Activated CD4-positive, alpha-beta T cell treated with anti-CD3 and anti-CD28 coated beads for 36 hours (primary cell): Measurements from ENCODE around the gene C6orf58. TPM values are rescaled to one million over a fixed set of nuclear protein-coding genes. Genes with fewer than 3 reads are reported as not detected.
A peak's percentile ranks its signal among the peaks of the same experiment; 100 is the strongest.

ENCODE experiments used
- ATAC-seq: fragments of 200-7000 bp; cut with Tn5 transposase; one replicate; pipeline ENCODE4 v1.10.0; 2021; ENCODE audit warnings: mild to moderate bottlenecking, moderate library complexity
- CTCF ChIA-PET: fragments of 350-600 bp; sonication (Branson Sonifier 250); formaldehyde crosslinking; loops from one replicate; lab custom pipeline; 2021; ENCODE audit warnings: antibody characterized with exemption; lab: Charles Lee
- POLR2A ChIA-PET: fragments of 350-600 bp; sonication (Branson Sonifier 250); formaldehyde crosslinking; loops from one replicate; lab custom pipeline; 2021; ENCODE audit warnings: antibody characterized with exemption, inconsistent platforms; lab: Charles Lee
- DNase-seq: peaks from one replicate; pipeline ENCODE4 v3.0.0-alpha.2; 2020
- H3K27ac Mint-ChIP-seq: one replicate; pipeline ENCODE4 v1.8.0; 2021; ENCODE audit warnings: mixed read lengths
- H3K27me3 Mint-ChIP-seq: one replicate; pipeline ENCODE4 v1.8.0; 2021; ENCODE audit warnings: mixed read lengths
- H3K36me3 Mint-ChIP-seq: one replicate; pipeline ENCODE4 v1.8.0; 2021; ENCODE audit warnings: low read depth, mixed read lengths
- H3K4me1 Mint-ChIP-seq: one replicate; pipeline ENCODE4 v1.8.0; 2021; ENCODE audit warnings: mixed read lengths
- H3K4me3 Mint-ChIP-seq: one replicate; pipeline ENCODE4 v1.8.0; 2021; ENCODE audit warnings: mild to moderate bottlenecking, moderate library complexity, mixed read lengths
- H3K9me3 Mint-ChIP-seq: one replicate; pipeline ENCODE4 v1.8.0; 2021; ENCODE audit warnings: low read depth, mixed read lengths
- intact Hi-C, 2 experiments: fragments of 100-400 bp; cut with DNase I in 1 of 2; cut with micrococcal nuclease in 1 of 2; formaldehyde crosslinking; loops; one replicate each; pipeline versions ENCODE4 v1.14.2 to v1.15.1; 2022 to 2024; cut with DNase I, micrococcal nuclease
- total RNA-seq, 2 experiments: library from RNA; stranded (reverse); gene quantifications; one replicate each; pipeline ENCODE4 v1.2.3, GENCODE V29; 2021

The C6orf58 gene
- not detected for total RNA-seq

DNA sequence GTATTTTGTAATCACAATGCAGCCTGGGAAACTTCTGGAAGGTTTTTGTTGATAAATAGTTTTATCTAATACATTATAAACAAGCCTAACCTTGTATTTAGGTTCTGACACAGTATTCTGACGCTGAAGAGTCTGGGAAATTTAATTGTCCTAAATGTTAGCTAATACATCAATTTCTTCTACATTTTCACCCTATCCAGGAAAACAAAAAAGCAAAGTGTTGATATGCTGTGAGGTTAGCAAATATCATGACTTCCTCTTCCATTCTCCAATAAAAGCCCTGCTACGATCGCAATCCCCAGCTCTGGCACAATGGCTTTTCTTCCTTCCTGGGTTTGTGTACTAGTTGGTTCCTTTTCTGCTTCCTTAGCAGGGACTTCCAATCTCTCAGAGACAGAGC is at the start of gene C6orf58:
Gene C6orf58, plus strand, starts transcription at position 301 of the 400 bp plus-strand sequence. Its CDS starts 12 bp downstream, at position 313.
- Mint-ChIP-seq H3K4me1 (no peaks in the 10 kb centered on the region), H3K27me3 (peaks cover 15% of the 10 kb centered on the region), H3K36me3 (no peaks in the 10 kb centered on the region), H3K9me3 (no peaks in the 10 kb centered on the region), H3K27ac (no peak within 1 kb of the TSS), H3K4me3 (no peak within 1 kb of the TSS)
- no peak for DNase-seq
- ATAC-seq = no peak
- POLR2A ChIA-PET = no interaction called here
- CTCF ChIA-PET = no interaction called here
- intact Hi-C loops = loop anchor here in 1 of 2 experiments (10.0 kb wide), 1 partner anchor 1078 kb away; no protein-coding TSS in a partner anchor

DNA sequence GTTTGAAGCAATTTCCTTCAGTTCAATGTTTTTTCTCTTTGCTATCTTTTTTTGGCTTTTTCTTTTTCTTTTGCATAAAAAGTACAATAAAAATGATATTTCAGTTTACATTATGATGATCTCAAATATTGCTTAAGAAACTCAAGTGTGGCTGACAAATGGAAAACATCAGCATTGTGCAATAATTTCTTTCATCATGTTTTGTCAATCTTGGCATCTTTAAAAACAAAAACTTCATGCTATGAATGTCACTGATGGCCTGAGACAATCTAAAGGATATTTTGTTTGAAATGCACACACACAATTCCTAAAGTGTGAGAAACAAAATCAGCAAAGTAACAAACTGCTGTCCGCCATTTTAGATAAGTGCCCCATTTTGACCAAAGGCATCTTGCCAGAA is 44.0 kb upstream of the C6orf58 start:
- POLR2A ChIA-PET = no interaction called here
- no peak for DNase-seq
- Mint-ChIP-seq H3K27me3 (peaks cover 23% of the 10 kb centered on the region), H3K4me1 (no peaks in the 10 kb centered on the region), H3K27ac (no peak overlapping the region), H3K36me3 (no peaks in the 10 kb centered on the region), H3K4me3 (no peak overlapping the region), H3K9me3 (no peaks in the 10 kb centered on the region)
- ATAC-seq = no peak
- CTCF ChIA-PET = interaction anchor here (1.3 kb wide), 1 partner anchor 67 kb away, joined by 3 read pairs; no protein-coding TSS in a partner anchor
- intact Hi-C loops = no loop called here

DNA sequence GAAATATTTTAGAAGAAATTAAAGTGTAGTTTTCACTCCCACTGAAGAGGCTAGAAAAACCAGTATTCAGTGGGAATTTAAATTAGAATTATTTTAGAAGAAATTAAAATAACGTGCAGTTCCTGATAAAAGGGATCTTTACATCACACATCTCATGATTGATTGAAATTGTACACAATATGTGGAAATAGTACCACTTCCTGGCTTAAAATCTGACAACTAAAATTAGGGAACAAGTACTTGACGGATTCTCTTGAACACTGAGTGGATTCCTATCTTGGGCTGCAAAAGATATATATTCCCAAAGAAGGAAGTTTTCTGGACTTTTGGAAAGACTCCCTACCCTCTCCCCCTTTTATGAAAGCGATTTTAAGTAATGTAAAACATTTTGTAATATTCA is 43.2 kb upstream of the C6orf58 start:
- no peak for ATAC-seq
- CTCF ChIA-PET = interaction anchor here (1.0 to 1.2 kb wide), 2 partner anchors 17 to 69 kb away, joined by 3 to 4 read pairs; no protein-coding TSS in a partner anchor

DNA sequence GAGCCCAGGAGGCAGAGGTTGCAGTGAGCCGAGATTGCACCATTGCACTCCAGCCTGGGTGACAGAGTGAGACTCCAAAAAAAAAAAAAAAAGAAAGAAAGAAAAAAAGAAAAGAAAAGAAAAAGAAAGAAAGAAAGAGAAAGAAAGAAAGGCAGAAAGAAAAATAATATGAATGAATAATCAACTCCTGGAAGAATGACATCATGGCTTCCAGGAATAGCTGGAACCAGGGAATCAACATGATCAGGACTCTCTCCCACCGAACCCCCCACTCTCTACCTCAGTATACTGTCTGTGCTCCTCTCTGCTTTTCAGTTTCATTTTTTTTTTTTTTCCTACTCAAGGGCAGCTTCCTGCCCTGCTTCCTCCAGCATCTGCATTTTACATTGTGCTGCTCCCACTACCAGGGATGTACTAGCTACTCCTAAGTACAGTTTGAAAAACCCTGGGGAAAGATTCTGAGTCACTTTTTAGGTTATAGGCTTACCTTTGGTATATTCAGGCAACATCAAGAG is 38.2 kb upstream of the C6orf58 start:
- no peak overlapping the region for H3K4me3 Mint-ChIP-seq
- DNase-seq = no peak
- peak; percentile 33 for ATAC-seq
- POLR2A ChIA-PET = interaction anchor here (1.0 kb wide), 1 partner anchor 22 kb away, joined by 3 read pairs; no protein-coding TSS in a partner anchor
- CTCF ChIA-PET = interaction anchor here (0.7 to 3.7 kb wide), 26 partner anchors 10 to 536 kb away, joined by 3 to 40 read pairs (median 4); partner anchors contain the start of gene KIAA0408
- H3K9me3 Mint-ChIP-seq = no peaks in the 10 kb centered on the region
- no peaks in the 10 kb centered on the region for H3K36me3 Mint-ChIP-seq
- intact Hi-C loops = loop anchor here (1.0 kb wide), 3 partner anchors 74 to 352 kb away; no protein-coding TSS in a partner anchor
- H3K4me1 Mint-ChIP-seq = peaks cover 2% of the 10 kb centered on the region
- H3K27me3 Mint-ChIP-seq = peaks cover 16% of the 10 kb centered on the region
- H3K27ac Mint-ChIP-seq = no peak overlapping the region

More for the DNA sequence above, 43.2 kb upstream of the C6orf58 start:
- H3K4me1 Mint-ChIP-seq = no peaks in the 10 kb centered on the region
- H3K36me3 Mint-ChIP-seq = no peaks in the 10 kb centered on the region
- no peak overlapping the region for H3K4me3 Mint-ChIP-seq
- intact Hi-C loops = no loop called here
- peaks cover 21% of the 10 kb centered on the region for H3K27me3 Mint-ChIP-seq
- POLR2A ChIA-PET = no interaction called here
- no peak for DNase-seq
- H3K9me3 Mint-ChIP-seq = no peaks in the 10 kb centered on the region
- no peak overlapping the region for H3K27ac Mint-ChIP-seq

DNA sequence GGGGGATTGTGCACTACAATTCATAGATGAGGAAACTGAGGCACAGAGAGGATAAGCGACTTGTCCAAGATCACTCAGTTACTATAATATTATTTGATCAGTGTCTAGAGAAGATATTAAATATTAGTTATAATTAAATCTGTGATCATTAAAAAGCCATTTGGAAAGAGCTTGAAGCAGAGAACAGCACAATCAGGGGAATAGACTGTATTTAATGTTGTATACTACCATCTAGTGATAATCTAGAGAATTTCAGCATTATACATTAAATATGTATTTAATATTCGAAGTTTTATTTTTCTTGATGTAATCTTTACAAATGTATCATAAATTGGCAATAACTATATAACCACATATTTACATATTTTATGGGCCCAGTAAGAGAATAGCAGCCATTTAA is 37.7 kb upstream of the C6orf58 start:
- no peaks in the 10 kb centered on the region for H3K36me3 Mint-ChIP-seq
- intact Hi-C loops = loop anchor here (1.0 kb wide), 3 partner anchors 74 to 352 kb away; no protein-coding TSS in a partner anchor
- peak; percentile 57 for ATAC-seq
- DNase-seq = no peak
- H3K27me3 Mint-ChIP-seq = peaks cover 15% of the 10 kb centered on the region
- H3K4me1 Mint-ChIP-seq = peaks cover 2% of the 10 kb centered on the region
- ChIA-PET POLR2A (interaction anchor here (1.0 kb wide), 1 partner anchor 23 kb away, joined by 3 read pairs; no protein-coding TSS in a partner anchor), CTCF (interaction anchor here (0.6 to 3.7 kb wide), 23 partner anchors 9 to 535 kb away, joined by 3 to 40 read pairs (median 4); partner anchors contain the start of gene KIAA0408)
- H3K4me3 Mint-ChIP-seq = no peak overlapping the region
- no peaks in the 10 kb centered on the region for H3K9me3 Mint-ChIP-seq
- H3K27ac Mint-ChIP-seq = no peak overlapping the region

DNA sequence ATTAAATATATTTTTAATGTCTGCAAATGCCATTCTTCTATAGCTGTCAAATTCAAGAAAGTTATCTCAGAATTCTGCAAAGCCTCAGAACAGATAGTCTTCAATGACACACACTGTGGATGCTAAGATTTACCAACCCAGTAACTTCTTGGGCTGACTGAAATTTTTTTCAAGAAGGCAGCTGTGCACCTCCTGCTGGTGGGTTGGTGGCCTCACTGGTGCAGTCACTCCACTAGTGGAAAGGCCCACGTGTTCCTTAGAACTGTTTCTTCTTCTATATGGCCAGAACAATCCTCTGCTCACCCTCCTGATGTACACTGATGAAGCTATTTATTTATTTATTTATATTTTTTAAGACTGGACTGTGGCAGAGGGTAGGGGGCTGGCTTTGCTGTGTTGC is 29.8 kb upstream of the C6orf58 start:
- no peaks in the 10 kb centered on the region for H3K4me1 Mint-ChIP-seq
- H3K36me3 Mint-ChIP-seq = no peaks in the 10 kb centered on the region
- ATAC-seq = peak; percentile 49
- intact Hi-C loops = loop anchor here in 1 of 2 experiments (5.0 kb wide), 1 partner anchor 360 kb away; no protein-coding TSS in a partner anchor
- ChIA-PET CTCF (interaction anchor here (0.7 to 2.4 kb wide), 4 partner anchors 8 to 781 kb away, joined by 3 to 18 read pairs (median 4); no protein-coding TSS in a partner anchor), POLR2A (no interaction called here)
- no peak overlapping the region for H3K4me3 Mint-ChIP-seq
- no peak overlapping the region for H3K27ac Mint-ChIP-seq
- H3K27me3 Mint-ChIP-seq = peaks cover 19% of the 10 kb centered on the region
- peak; percentile 54 for DNase-seq
- H3K9me3 Mint-ChIP-seq = no peaks in the 10 kb centered on the region

DNA sequence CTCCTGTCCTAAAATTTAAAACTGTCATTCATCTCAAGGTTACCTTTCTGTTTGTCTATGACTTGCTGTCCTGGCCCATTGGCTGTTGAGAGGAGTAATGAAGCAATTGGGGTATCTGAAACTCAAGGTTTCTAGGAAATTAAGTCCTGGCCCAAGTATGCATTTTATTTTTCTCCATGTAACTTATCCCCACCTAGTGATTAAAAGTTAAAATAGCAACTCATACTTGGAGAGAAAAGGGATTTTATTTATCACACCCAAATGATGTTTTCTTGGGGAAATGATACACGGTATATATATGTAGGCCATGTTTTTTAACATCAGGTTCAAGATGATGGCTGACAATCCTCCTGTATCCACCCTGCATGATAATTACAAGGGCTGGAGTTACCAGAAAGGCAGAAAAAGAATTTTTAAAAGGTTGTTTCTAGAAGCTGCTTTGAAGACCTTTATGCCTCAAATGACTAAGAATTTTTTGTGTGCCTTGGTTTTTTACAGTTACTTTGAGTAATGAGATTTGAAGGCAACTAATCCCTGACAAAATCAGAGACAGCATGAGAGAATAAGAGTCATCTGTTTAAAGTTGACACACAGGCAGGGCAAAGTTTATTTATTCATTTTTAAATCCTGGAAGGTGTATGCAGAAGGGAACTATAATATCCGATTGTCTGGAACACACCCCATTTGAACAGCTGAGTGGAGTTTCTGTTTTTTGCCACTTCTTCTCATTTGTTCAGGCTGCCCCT is 28.9 kb upstream of the C6orf58 start:
- intact Hi-C loops = loop anchor here in 1 of 2 experiments (5.0 kb wide), 1 partner anchor 361 kb away; no protein-coding TSS in a partner anchor
- Mint-ChIP-seq H3K27ac (no peak overlapping the region), H3K27me3 (peaks cover 21% of the 10 kb centered on the region), H3K9me3 (no peaks in the 10 kb centered on the region), H3K4me3 (no peak overlapping the region), H3K36me3 (no peaks in the 10 kb centered on the region), H3K4me1 (no peaks in the 10 kb centered on the region)
- DNase-seq (no peak), ATAC-seq (no peak)
- ChIA-PET CTCF (interaction anchor here (0.5 to 2.4 kb wide), 5 partner anchors 9 to 780 kb away, joined by 3 to 18 read pairs (median 4); no protein-coding TSS in a partner anchor), POLR2A (no interaction called here)

DNA sequence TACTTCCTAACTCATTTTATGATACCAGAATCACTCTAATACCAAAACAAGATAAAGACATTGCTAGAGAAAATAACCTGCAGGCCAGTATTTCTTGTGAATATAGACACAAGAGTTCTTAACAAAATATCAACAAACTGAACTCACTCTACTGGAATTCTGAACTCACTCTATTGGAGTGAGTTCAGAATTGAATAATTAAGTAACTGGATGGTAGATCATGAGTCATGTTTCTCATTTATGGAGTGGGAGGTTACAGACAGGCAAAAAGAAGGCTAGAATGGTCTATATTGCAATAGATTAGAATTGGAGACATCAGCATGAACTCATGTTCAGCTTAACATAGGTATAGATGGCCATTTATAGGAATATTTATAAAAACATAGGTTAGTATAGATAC is 26.6 kb upstream of the C6orf58 start:
- Mint-ChIP-seq H3K9me3 (no peaks in the 10 kb centered on the region), H3K4me1 (no peaks in the 10 kb centered on the region), H3K27ac (no peak overlapping the region), H3K4me3 (no peak overlapping the region), H3K36me3 (no peaks in the 10 kb centered on the region), H3K27me3 (peaks cover 21% of the 10 kb centered on the region)
- POLR2A ChIA-PET = no interaction called here
- DNase-seq (no peak), ATAC-seq (no peak)
- intact Hi-C loops = loop anchor here in 1 of 2 experiments (5.0 kb wide), 2 partner anchors 1182 to 1822 kb away; no protein-coding TSS in a partner anchor
- CTCF ChIA-PET = interaction anchor here (0.6 kb wide), 1 partner anchor 203 kb away, joined by 3 read pairs; no protein-coding TSS in a partner anchor

DNA sequence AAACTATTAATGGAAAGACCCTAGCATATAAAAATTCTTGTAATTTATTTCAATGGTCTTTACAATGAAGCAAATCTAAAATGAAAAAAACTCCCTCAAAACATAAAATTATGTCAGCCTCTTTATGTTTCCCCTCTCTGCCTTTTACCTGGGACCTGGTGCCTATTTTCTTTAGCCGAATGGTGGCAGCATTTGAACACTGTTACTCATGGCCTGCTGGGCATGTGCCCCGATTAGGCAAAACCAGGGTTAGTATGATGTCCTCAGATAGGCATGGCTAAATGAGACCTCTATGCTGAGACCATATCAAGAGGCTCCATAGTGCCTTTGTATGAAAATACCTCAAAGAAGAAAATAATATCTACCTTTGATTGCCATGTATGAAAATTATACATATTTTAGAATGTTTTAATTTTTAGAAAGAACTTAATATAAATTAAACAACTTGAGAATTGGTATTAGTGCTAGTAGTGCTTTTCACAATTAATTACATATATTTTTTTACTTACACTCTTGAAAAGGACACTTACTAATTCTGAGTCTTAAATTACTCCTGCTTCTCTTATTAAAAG is 22.5 kb upstream of the C6orf58 start:
- POLR2A ChIA-PET = no interaction called here
- intact Hi-C loops = loop anchor here (1.0 to 5.0 kb wide), 3 partner anchors 88 to 1818 kb away; no protein-coding TSS in a partner anchor
- H3K27me3 Mint-ChIP-seq = peaks cover 26% of the 10 kb centered on the region

DNA sequence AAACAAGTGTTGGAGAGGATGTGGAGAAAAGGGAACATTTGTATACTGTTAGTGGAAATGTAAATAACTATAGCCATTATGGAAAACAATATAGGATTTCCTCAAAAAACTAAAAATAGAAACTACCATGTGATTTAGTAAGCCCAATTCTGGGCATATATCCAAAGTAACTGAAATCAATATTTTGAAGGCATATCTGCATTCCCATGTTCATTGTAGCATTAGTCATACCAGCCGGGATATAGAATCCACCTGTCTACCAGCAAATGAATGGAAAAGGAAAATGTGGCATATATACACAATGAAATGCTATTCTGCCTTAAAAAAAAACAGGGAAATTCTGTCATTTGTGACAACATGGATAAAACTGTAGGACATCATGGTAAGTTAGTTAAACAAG is 15.3 kb upstream of the C6orf58 start:
- Mint-ChIP-seq H3K9me3 (no peaks in the 10 kb centered on the region), H3K4me1 (no peaks in the 10 kb centered on the region), H3K36me3 (no peaks in the 10 kb centered on the region), H3K4me3 (no peak overlapping the region), H3K27ac (no peak overlapping the region), H3K27me3 (peaks cover 14% of the 10 kb centered on the region)
- intact Hi-C loops = no loop called here
- no peak for DNase-seq
- ChIA-PET POLR2A (no interaction called here), CTCF (no interaction called here)
- no peak for ATAC-seq

More for the DNA sequence above, 22.5 kb upstream of the C6orf58 start:
- no peaks in the 10 kb centered on the region for H3K36me3 Mint-ChIP-seq
- no peaks in the 10 kb centered on the region for H3K4me1 Mint-ChIP-seq
- CTCF ChIA-PET = interaction anchor here (0.7 kb wide), 1 partner anchor 134 kb away, joined by 4 read pairs; no protein-coding TSS in a partner anchor
- peak; percentile 36 for DNase-seq
- no peak overlapping the region for H3K27ac Mint-ChIP-seq
- no peaks in the 10 kb centered on the region for H3K9me3 Mint-ChIP-seq
- peak; percentile 42 for ATAC-seq
- no peak overlapping the region for H3K4me3 Mint-ChIP-seq

DNA sequence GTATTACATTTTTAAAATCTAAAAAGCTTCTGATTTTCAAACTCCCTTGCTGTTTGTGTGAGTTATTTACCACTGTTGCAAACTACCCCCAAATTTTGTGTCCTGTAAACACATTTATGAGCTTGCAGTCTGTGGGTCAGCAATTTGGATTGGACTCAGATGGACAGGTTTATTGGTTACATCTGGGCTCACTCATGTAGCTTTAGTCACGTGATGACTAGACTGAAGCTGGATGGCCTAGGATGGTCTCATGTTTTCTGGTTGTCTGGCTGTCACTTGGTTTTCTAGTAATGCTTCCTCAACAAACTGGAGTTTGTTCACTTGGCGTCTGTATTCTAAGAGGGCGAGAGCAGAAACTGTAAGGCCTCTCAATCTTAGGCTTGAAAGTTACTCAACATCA is 12.2 kb upstream of the C6orf58 start:
- no peaks in the 10 kb centered on the region for H3K4me1 Mint-ChIP-seq
- ChIA-PET CTCF (interaction anchor here (0.7 kb wide), 1 partner anchor 760 kb away, joined by 3 read pairs; no protein-coding TSS in a partner anchor), POLR2A (no interaction called here)
- intact Hi-C loops = no loop called here
- no peaks in the 10 kb centered on the region for H3K9me3 Mint-ChIP-seq
- DNase-seq (no peak), ATAC-seq (no peak)
- H3K4me3 Mint-ChIP-seq = no peak overlapping the region
- no peak overlapping the region for H3K27ac Mint-ChIP-seq
- no peaks in the 10 kb centered on the region for H3K36me3 Mint-ChIP-seq
- H3K27me3 Mint-ChIP-seq = peaks cover 12% of the 10 kb centered on the region
